K562 (cell line): ENCODE measurements around the gene LNPEP. TPM values are rescaled to one million over a fixed set of nuclear protein-coding genes. Genes with fewer than 3 reads are reported as not detected.
A peak's percentile ranks its signal among the peaks of the same experiment; 100 is the strongest.

ENCODE experiments used
- ATAC-seq: fragments of 200-7000 bp; cut with Tn5 transposase; 3 replicates; pipeline ENCODE4 v1.9.1; 2020; ENCODE audit warnings: moderate library complexity
- BruUV-seq: library from RNA; stranded (reverse); fragments of 400-500 nt; replicated peaks from 2 replicates; lab custom pipeline; 2021; lab: Mats Ljungman, UMichigan
- CTCF ChIA-PET: fragments of 300-600 bp; formaldehyde crosslinking; extraction: SDS; loops from one replicate; lab custom pipeline; 2021; ENCODE audit warnings: low intra/inter-chr PET ratio; lab: Yijun Ruan, JAX
- POLR2A ChIA-PET: fragments of 300-600, 350-650 bp; sonication (Branson Sonifier 250); formaldehyde crosslinking; extraction: SDS; loops from one replicate; lab custom pipeline; 2021; ENCODE audit warnings: antibody characterized with exemption, inconsistent platforms; lab: Yijun Ruan, JAX
- DNase-seq, 4 experiments: peaks; one replicate each; pipeline versions ENCODE4 v3.0.0 to v3.0.0-alpha.2; 2011 to 2018; ENCODE audit warnings: low spot score in 3 of 4, mixed read lengths in 3 of 4; ENCODE audit errors: extremely low read depth in 1 of 4
- FAIRE-seq: peaks from 2 replicates; lab custom pipeline; 2011; peaks lifted over from hg19 to GRCh38; lab: Jason Lieb, UNC
- H2AFZ ChIP-seq: 2 replicates; pipeline ENCODE4 v1.6.0; 2011; ENCODE audit warnings: low read depth, low read length, control low read depth, inconsistent platforms
- H3K27ac ChIP-seq: fragments of 200-600 bp; 3 replicates; pipeline ENCODE4 v1.8.0; 2011; ENCODE audit warnings: low read depth, mild to moderate bottlenecking, control low read depth, inconsistent platforms, low read length, moderate library complexity, mixed read lengths; ENCODE audit errors: extremely low read depth
- H3K27me3 ChIP-seq, 2 experiments: fragments of 300-600 bp in 1 of 2; 2 replicates in 1 of 2; 3 replicates in 1 of 2; pipeline versions ENCODE4 v1.6.0 to v1.8.0; 2011; ENCODE audit warnings: inconsistent platforms in 2 of 2, low read length in 2 of 2, mild to moderate bottlenecking in 1 of 2, mixed read lengths in 1 of 2, moderate library complexity in 1 of 2; ENCODE audit not compliant: control insufficient read depth in 2 of 2, insufficient read depth in 2 of 2
- H3K36me3 ChIP-seq: fragments of 300-600 bp; 3 replicates; pipeline ENCODE4 v1.8.0; 2011; ENCODE audit warnings: mild to moderate bottlenecking, low read length, inconsistent platforms; ENCODE audit not compliant: control insufficient read depth, insufficient read depth
- H3K4me1 ChIP-seq, 2 experiments: fragments of 200-600 bp in 1 of 2; replicated peaks in 1 of 2; 2 replicates in 1 of 2; 3 replicates in 1 of 2; pipeline versions ENCODE4 v1.5.1 to v1.8.0; 2011; ENCODE audit warnings: inconsistent platforms in 2 of 2, low read length in 2 of 2, mild to moderate bottlenecking in 1 of 2, mixed read lengths in 1 of 2, moderate library complexity in 1 of 2; ENCODE audit not compliant: control insufficient read depth in 2 of 2, insufficient read depth in 2 of 2
- H3K4me2 ChIP-seq: 2 replicates; pipeline ENCODE4 v1.6.1; 2011; ENCODE audit warnings: low read length, control low read depth, inconsistent platforms, mixed read lengths; ENCODE audit not compliant: insufficient read depth
- H3K4me3 ChIP-seq: fragments of 200-600 bp; sonication (generic), shearing (Covaris generic); 2 replicates; pipeline ENCODE4 v1.5.1; 2016; ENCODE audit warnings: control low read depth, inconsistent platforms
- H3K79me2 ChIP-seq: fragments of 200-600 bp; 3 replicates; pipeline ENCODE4 v1.8.0; 2011; ENCODE audit warnings: low read length, inconsistent platforms; ENCODE audit not compliant: control insufficient read depth, insufficient read depth
- H3K9ac ChIP-seq, 2 experiments: 2 replicates each; pipeline versions ENCODE4 v1.6.0 to v1.6.1; 2011; ENCODE audit warnings: low read depth in 2 of 2, low read length in 2 of 2, control low read depth in 1 of 2, inconsistent platforms in 1 of 2, mild to moderate bottlenecking in 1 of 2, mixed read lengths in 1 of 2; ENCODE audit not compliant: insufficient read depth in 1 of 2
- H3K9me1 ChIP-seq: one replicate; pipeline ENCODE4 v1.6.0; 2011; ENCODE audit warnings: inconsistent platforms, mild to moderate bottlenecking, low read length, moderate library complexity; ENCODE audit not compliant: control insufficient read depth, insufficient read depth
- H3K9me3 ChIP-seq: replicated peaks from 2 replicates; pipeline ENCODE4 v1.5.1; 2011; ENCODE audit warnings: low read depth, low read length, inconsistent platforms; ENCODE audit not compliant: control insufficient read depth, insufficient read depth
- H4K20me1 ChIP-seq: replicated peaks from 2 replicates; pipeline ENCODE4 v1.6.1; 2011; ENCODE audit warnings: low read length, inconsistent platforms, mixed read lengths; ENCODE audit not compliant: control insufficient read depth, insufficient read depth
- ZNF121 ChIP-seq: sonication (generic); formaldehyde crosslinking; conservative IDR thresholded peaks from 2 replicates; pipeline ENCODE4 v1.8.0; 2022; ENCODE audit warnings: missing genetic modification reagents
- ZNF143 ChIP-seq: sonication (generic); formaldehyde crosslinking; IDR thresholded peaks from 2 replicates; pipeline ENCODE4 v1.9.0; 2022; ENCODE audit warnings: mild to moderate bottlenecking, missing genetic modification reagents
- ZNF174 ChIP-seq: fragments of 250-450 bp; sonication (Bioruptor Pico); IDR thresholded peaks from 2 replicates; pipeline ENCODE4 v1.4.0; 2020; ENCODE audit warnings: mild to moderate bottlenecking
- WGBS: fragments of 100-300 bp; shearing (Covaris generic); methylation state at CpG from one replicate; pipeline ENCODE4 v1.1.6; 2016; ENCODE audit warnings: low coverage, mixed read lengths; ENCODE audit not compliant: insufficient coverage; ENCODE audit errors: missing lambda C conversion rate; 5-methylcytosine and 5-hydroxymethylcytosine counted together
- in situ Hi-C: fragments of 300-500 bp; cut with MboI; formaldehyde crosslinking; loops from 4 replicates; pipeline ENCODE4 v1.15.0; 2018; ENCODE audit warnings: inconsistent platforms, mixed read lengths
- intact Hi-C: fragments of 100-400 bp; cut with micrococcal nuclease; formaldehyde crosslinking; loops from 2 replicates; pipeline ENCODE4 v1.14.2; 2022
- polyA plus RNA-seq, 8 experiments: library from polyadenylated mRNA; depleted of rRNA in 4 of 8; stranded (reverse) in 5 of 8; unstranded in 3 of 8; fragments of >200 nt; fragmentation: Nextera tagmentation in 2 of 8; fragmentation: Illumina TruSeq in 1 of 8; extraction: Ambion mirVana in 2 of 8; extraction: Trizol in 1 of 8; gene quantifications; 2 replicates each; pipeline versions ENCODE4 v1.2.1 to v1.2.3, GENCODE V29; 2011 to 2014; ENCODE audit warnings: inconsistent platforms in 1 of 8, missing spikeins in 1 of 8
- total RNA-seq, 7 experiments: library from RNA; depleted of rRNA in 6 of 7; stranded (reverse); fragments of >200 nt in 6 of 7; fragmentation: Illumina TruSeq in 2 of 7; extraction: Trizol in 2 of 7; gene quantifications; 2 replicates each; pipeline versions ENCODE4 v1.2.1 to v1.2.3, GENCODE V29; 2011 to 2021; ENCODE audit warnings: low replicate concordance in 1 of 7
- TF ChIP-seq, protein P1 (sequence below): fragments of 250-450 bp; sonication (Bioruptor Pico); IDR thresholded peaks from 2 replicates; pipeline ENCODE4 v1.4.0; 2020; ENCODE audit warnings: mild to moderate bottlenecking, moderate library complexity

LNPEP gene
- total and polyA plus RNA-seq, 9 of the 15 experiments (the other 6 are each of a cell fraction or from before 2014, with no cell fraction given): 2.6 to 27.9 (median 11.2) TPM

GRCh38 chr5:96968614-96969013 lies 32.7 kb downstream of the LNPEP start:
- no peak overlapping the region for H3K4me3 ChIP-seq
- intact Hi-C loops: no loop called here
- no peak overlapping the region for H3K9ac ChIP-seq
- no peak overlapping the region for H2AFZ ChIP-seq
- POLR2A ChIA-PET: no interaction called here
- H3K79me2 ChIP-seq: peaks cover 35% of the 10 kb centered on the region; the same call in 2 of the 3 replicates
- no peaks in the 10 kb centered on the region for H3K9me3 ChIP-seq
- peak; percentile 73 for ATAC-seq
- TF ChIP-seq ZNF121 (CRISPR knock-in tag): no peak
- no peaks in the 10 kb centered on the region for H3K27me3 ChIP-seq
- no peak overlapping the region for H3K4me2 ChIP-seq
- in situ Hi-C loops: no loop called here
- H3K27ac ChIP-seq: no peak overlapping the region
- FAIRE-seq: no peak
- peaks cover under 1% of the 10 kb centered on the region; the same call in 1 of the 2 replicates for H4K20me1 ChIP-seq
- CTCF ChIA-PET: no interaction called here
- H3K9me1 ChIP-seq: no peaks in the 10 kb centered on the region
- H3K36me3 ChIP-seq: no peaks in the 10 kb centered on the region
- H3K4me1 ChIP-seq: peaks cover 0 to 7% of the 10 kb centered on the region in 2 experiments; a peak in 2 of 5 replicates
- 39% methylated on average over 2 of the region's 2 CpGs for WGBS
- BruUV-seq: no TSS peak
- no peak for DNase-seq

DNA sequence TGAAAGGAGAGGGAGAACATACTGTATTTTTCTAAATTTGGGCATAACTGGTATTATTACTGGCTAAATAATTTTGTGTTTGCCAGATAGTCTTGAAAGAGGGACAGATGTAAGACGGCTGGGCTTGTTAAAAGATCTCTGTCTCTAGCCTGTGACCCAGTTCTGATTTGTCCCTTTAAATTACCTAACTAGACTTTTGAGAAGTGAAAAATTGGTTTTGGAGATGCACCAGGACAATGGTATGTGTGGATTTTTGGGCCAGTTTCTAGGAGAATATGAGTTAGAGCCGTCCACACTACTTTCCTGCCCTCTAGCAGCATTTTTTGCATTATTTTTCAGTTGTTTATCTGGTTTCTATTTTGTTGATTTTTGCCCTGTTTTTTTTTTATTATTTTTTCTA lies 33.5 kb downstream of the LNPEP start:
- no TSS peak for BruUV-seq
- Histone ChIP-seq H3K79me2 (peaks cover 35% of the 10 kb centered on the region; the same call in 2 of the 3 replicates), H3K9ac (no peak overlapping the region), H3K9me3 (no peaks in the 10 kb centered on the region), H3K27ac (no peak overlapping the region), H2AFZ (no peak overlapping the region), H3K4me1 (peaks cover 0 to 4% of the 10 kb centered on the region in 2 experiments; a peak in 2 of 5 replicates), H3K27me3 (no peaks in the 10 kb centered on the region), H3K4me2 (no peak overlapping the region), H3K36me3 (no peaks in the 10 kb centered on the region), H4K20me1 (peaks cover 4% of the 10 kb centered on the region; the same call in 1 of the 2 replicates), H3K9me1 (no peaks in the 10 kb centered on the region), H3K4me3 (no peak overlapping the region)
- ATAC-seq: no peak
- in situ Hi-C loops: no loop called here
- intact Hi-C loops: no loop called here
- WGBS: 59% methylated on average over 2 of the region's 2 CpGs
- POLR2A ChIA-PET: no interaction called here
- no peak for TF ChIP-seq ZNF143 (CRISPR knock-in tag)
- TF ChIP-seq, protein P1, sequence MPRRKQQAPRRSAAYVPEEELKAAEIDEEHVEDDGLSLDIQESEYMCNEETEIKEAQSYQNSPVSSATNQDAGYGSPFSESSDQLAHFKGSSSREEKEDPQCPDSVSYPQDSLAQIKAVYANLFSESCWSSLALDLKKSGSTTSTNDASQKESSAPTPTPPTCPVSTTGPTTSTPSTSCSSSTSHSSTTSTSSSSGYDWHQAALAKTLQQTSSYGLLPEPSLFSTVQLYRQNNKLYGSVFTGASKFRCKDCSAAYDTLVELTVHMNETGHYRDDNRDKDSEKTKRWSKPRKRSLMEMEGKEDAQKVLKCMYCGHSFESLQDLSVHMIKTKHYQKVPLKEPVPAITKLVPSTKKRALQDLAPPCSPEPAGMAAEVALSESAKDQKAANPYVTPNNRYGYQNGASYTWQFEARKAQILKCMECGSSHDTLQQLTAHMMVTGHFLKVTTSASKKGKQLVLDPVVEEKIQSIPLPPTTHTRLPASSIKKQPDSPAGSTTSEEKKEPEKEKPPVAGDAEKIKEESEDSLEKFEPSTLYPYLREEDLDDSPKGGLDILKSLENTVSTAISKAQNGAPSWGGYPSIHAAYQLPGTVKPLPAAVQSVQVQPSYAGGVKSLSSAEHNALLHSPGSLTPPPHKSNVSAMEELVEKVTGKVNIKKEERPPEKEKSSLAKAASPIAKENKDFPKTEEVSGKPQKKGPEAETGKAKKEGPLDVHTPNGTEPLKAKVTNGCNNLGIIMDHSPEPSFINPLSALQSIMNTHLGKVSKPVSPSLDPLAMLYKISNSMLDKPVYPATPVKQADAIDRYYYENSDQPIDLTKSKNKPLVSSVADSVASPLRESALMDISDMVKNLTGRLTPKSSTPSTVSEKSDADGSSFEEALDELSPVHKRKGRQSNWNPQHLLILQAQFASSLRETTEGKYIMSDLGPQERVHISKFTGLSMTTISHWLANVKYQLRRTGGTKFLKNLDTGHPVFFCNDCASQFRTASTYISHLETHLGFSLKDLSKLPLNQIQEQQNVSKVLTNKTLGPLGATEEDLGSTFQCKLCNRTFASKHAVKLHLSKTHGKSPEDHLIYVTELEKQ (CRISPR knock-in tag): no peak
- TF ChIP-seq ZNF121 (CRISPR knock-in tag): 0 out of 2 replicates have a peak, but pooled peaks have one; percentile 7
- TF ChIP-seq ZNF174 (CRISPR knock-in tag): no peak
- no peak for DNase-seq
- CTCF ChIA-PET: no interaction called here
- no peak for FAIRE-seq
